Gastroesophageal sphincter (tissue), 4 donors: Measurements from ENCODE around the gene AFP. TPM values are rescaled to one million over a fixed set of nuclear protein-coding genes. Genes with fewer than 3 reads are reported as not detected.

Source experiments
- ATAC-seq: fragments of 150-250 bp; one replicate; pipeline ENCODE4 v1.9.1; 2016; ENCODE audit warnings: mild to moderate bottlenecking, moderate library complexity
- H3K27ac ChIP-seq, 4 donors: fragments of 200-600 bp; sonication (generic) in 3 of 4; 1 replicate in 3 of 4; 2 replicates in 1 of 4; pipeline ENCODE4 v1.5.1; 2016 to 2019
- H3K27me3 ChIP-seq: fragments of 200-600 bp; sonication (generic); one replicate; pipeline ENCODE4 v1.5.1; 2019
- H3K36me3 ChIP-seq, 2 donors: fragments of 200-600 bp; sonication (generic); one replicate each; pipeline ENCODE4 v1.5.1; 2019; ENCODE audit warnings: control low read depth in 1 of 2
- H3K4me1 ChIP-seq, 3 donors: fragments of 200-600 bp; sonication (generic); 1 replicate in 2 of 3; 2 replicates in 1 of 3; pipeline ENCODE4 v1.5.1; 2016 to 2019; ENCODE audit warnings: control low read depth in 2 of 3
- H3K4me3 ChIP-seq, 2 donors: fragments of 200-600 bp; sonication (generic); one replicate each; pipeline ENCODE4 v1.5.1; 2019; ENCODE audit warnings: mild to moderate bottlenecking in 1 of 2, moderate library complexity in 1 of 2
- H3K9me3 ChIP-seq, 3 donors: fragments of 200-600 bp; sonication (generic); one replicate each; pipeline ENCODE4 v1.5.1; 2017 to 2019; ENCODE audit warnings: control low read depth in 2 of 3
- CTCF ChIP-seq, 4 experiments: fragments of 200-600 bp in 2 of 4; fragments of 450-650 bp in 2 of 4; sonication (generic) in 1 of 4; IDR thresholded peaks; one replicate each; pipeline ENCODE4 v1.5.1; 2017 to 2019; ENCODE audit warnings: antibody characterized with exemption in 4 of 4, mild to moderate bottlenecking in 2 of 4, moderate library complexity in 2 of 4
- EP300 ChIP-seq: sonication (generic); formaldehyde crosslinking; IDR thresholded peaks from one replicate; pipeline ENCODE4 v1.6.1; 2017; ENCODE audit warnings: antibody characterized with exemption, mild to moderate bottlenecking
- POLR2A ChIP-seq, 2 donors: fragments of 450-650 bp; IDR thresholded peaks; one replicate each; pipeline ENCODE4 v1.6.1; 2017; ENCODE audit warnings: antibody characterized with exemption in 2 of 2, mild to moderate bottlenecking in 2 of 2, moderate library complexity in 1 of 2
- POLR2AphosphoS5 ChIP-seq: sonication (generic); formaldehyde crosslinking; IDR thresholded peaks from one replicate; pipeline ENCODE4 v1.6.1; 2017; ENCODE audit warnings: antibody characterized with exemption
- WGBS, 2 donors: methylation state at CpG; one replicate each; pipeline ENCODE4 v1.1.5; 2018; ENCODE audit warnings: low coverage in 1 of 2; 5-methylcytosine and 5-hydroxymethylcytosine counted together
- total RNA-seq, 4 donors: library from RNA; depleted of rRNA; stranded (reverse); fragments of >200 nt; gene quantifications; one replicate each; pipeline ENCODE4 v1.1.0, GENCODE V29; 2016

AFP gene
- total RNA-seq, 4 donors from 2014 or later: not detected

GRCh38 chr4:73417973-73418372 is 18.0 kb upstream of the AFP start:
- 67 to 81% methylated on average over 4 to 6 of the region's 6 CpGs for WGBS, 2 donors
- Histone ChIP-seq H3K27me3 (no peaks in the 10 kb centered on the region), H3K9me3 (no peaks in the 10 kb centered on the region), H3K4me3 (no peak overlapping the region), H3K36me3 (no peaks in the 10 kb centered on the region), H3K4me1 (no peaks in the 10 kb centered on the region), H3K27ac (no peak overlapping the region)
- TF ChIP-seq POLR2AphosphoS5 (no peak), EP300 (no peak), CTCF (IDR thresholded peaks at IDR 0.05) (no peak), POLR2A (IDR thresholded peaks at IDR 0.05) (no peak)
- no peak for ATAC-seq

GRCh38 chr4:73418677-73419076 is 17.3 kb upstream of the AFP start:
- ATAC-seq: no peak
- no peaks in the 10 kb centered on the region for H3K9me3 ChIP-seq
- 56 to 67% methylated on average over 1 of the region's 1 CpG for WGBS, 2 donors
- H3K4me3 ChIP-seq: no peak overlapping the region
- no peak overlapping the region for H3K27ac ChIP-seq
- no peaks in the 10 kb centered on the region for H3K36me3 ChIP-seq
- no peaks in the 10 kb centered on the region for H3K4me1 ChIP-seq
- no peaks in the 10 kb centered on the region for H3K27me3 ChIP-seq
- TF ChIP-seq CTCF (IDR thresholded peaks at IDR 0.05): no peak
- no peak for TF ChIP-seq POLR2AphosphoS5
- TF ChIP-seq POLR2A (IDR thresholded peaks at IDR 0.05): no peak
- no peak for TF ChIP-seq EP300

DNA sequence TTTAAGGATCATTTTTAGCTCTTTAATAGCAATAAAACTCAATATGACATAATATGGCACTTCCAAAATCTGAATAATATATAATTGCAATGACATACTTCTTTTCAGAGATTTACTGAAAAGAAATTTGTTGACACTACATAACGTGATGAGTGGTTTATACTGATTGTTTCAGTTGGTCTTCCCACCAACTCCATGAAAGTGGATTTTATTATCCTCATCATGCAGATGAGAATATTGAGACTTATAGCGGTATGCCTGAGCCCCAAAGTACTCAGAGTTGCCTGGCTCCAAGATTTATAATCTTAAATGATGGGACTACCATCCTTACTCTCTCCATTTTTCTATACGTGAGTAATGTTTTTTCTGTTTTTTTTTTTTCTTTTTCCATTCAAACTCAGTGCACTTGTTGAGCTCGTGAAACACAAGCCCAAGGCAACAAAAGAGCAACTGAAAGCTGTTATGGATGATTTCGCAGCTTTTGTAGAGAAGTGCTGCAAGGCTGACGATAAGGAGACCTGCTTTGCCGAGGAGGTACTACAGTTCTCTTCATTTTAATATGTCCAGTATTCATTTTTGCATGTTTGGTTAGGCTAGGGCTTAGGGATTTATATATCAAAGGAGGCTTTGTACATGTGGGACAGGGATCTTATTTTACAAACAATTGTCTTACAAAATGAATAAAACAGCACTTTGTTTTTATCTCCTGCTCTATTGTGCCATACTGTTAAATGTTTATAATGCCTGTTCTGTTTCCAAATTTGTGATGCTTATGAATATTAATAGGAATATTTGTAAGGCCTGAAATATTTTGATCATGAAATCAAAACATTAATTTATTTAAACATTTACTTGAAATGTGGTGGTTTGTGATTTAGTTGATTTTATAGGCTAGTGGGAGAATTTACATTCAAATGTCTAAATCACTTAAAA is 16.6 kb upstream of the AFP start:
- Histone ChIP-seq H3K36me3 (no peaks in the 10 kb centered on the region), H3K9me3 (no peaks in the 10 kb centered on the region), H3K27me3 (no peaks in the 10 kb centered on the region), H3K4me3 (no peak overlapping the region), H3K27ac (no peak overlapping the region), H3K4me1 (no peaks in the 10 kb centered on the region)
- no peak for ATAC-seq
- WGBS, 2 donors: 66 to 72% methylated on average over 5 to 7 of the region's 7 CpGs
- no peak for TF ChIP-seq EP300
- TF ChIP-seq POLR2AphosphoS5: no peak
- TF ChIP-seq POLR2A (IDR thresholded peaks at IDR 0.05): no peak
- TF ChIP-seq CTCF (IDR thresholded peaks at IDR 0.05): no peak

DNA sequence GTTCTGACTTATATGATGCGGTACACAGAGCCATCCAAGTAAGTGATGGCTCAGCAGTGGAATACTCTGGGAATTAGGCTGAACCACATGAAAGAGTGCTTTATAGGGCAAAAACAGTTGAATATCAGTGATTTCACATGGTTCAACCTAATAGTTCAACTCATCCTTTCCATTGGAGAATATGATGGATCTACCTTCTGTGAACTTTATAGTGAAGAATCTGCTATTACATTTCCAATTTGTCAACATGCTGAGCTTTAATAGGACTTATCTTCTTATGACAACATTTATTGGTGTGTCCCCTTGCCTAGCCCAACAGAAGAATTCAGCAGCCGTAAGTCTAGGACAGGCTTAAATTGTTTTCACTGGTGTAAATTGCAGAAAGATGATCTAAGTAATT is 15.4 kb upstream of the AFP start:
- WGBS, 2 donors: 86 to 88% methylated on average over 2 of the region's 2 CpGs
- no peak for TF ChIP-seq CTCF (IDR thresholded peaks at IDR 0.05)
- no peak for TF ChIP-seq POLR2A (IDR thresholded peaks at IDR 0.05)
- TF ChIP-seq POLR2AphosphoS5: no peak
- TF ChIP-seq EP300: no peak
- Histone ChIP-seq H3K27ac (no peak overlapping the region), H3K36me3 (no peaks in the 10 kb centered on the region), H3K9me3 (no peaks in the 10 kb centered on the region), H3K4me1 (no peaks in the 10 kb centered on the region), H3K4me3 (no peak overlapping the region), H3K27me3 (no peaks in the 10 kb centered on the region)
- ATAC-seq: no peak
